ENCODE data around the gene ADAM15. TPM values are rescaled to one million over a fixed set of nuclear protein-coding genes. Genes with fewer than 3 reads are reported as not detected.
A peak's percentile ranks its signal among the peaks of the same experiment; 100 is the strongest.

ADAM15 gene
- total and polyA plus RNA-seq, 12 donors: 46.7 to 305 (median 65.0) TPM

DNA sequence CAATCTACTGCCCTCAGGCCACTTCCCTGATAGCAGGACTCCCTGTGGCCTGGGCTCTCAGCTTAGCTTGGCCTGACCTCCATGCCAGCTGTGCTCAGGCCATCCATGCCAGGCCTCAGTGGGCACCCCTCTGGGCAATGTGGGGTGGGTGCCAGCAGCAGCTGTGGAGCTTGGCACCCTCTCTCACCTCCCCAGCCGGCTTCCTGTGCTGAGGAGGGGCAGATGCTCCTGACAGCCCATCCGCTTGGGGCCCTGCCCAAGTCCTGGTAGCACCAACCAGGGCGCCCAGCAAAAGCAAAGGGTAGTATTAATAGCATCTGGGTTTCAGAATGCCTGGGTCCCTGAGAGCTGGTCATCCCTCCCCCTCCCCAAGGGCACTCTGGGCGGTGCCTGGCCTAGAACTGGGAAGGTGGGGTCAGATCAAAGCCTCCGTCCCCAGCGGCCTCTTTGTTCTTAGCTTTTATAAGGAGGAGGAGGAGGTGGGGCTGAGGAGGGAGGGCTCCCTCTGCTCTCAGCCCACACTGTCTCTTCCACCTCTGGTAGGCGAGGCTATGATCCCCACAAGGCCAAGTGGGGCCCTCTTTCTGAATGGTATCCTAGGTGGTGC, 18.5 kb downstream of the ADAM15 start:
- no peak for ATAC-seq
- no peaks in the 10 kb centered on the region for H3K27me3 ChIP-seq
- peaks cover 0 to 20% (median 18%) of the 10 kb centered on the region in 9 donors for H3K4me1 ChIP-seq
- intact Hi-C loops (cut with DNase I): loop anchor here in 2 of 10 donors (5.0 to 10.0 kb wide), 2 partner anchors 65 to 337 kb away; partner anchors contain the start of gene ZBTB7B (in 1 of the 2)
- H3K9me3 ChIP-seq: no peaks in the 10 kb centered on the region
- WGBS, 2 donors: 73 to 75% methylated on average over 7 of the region's 7 CpGs
- no peak overlapping the region for H3K4me3 ChIP-seq
- peaks cover 0 to 10% (median 0%) of the 10 kb centered on the region in 9 donors for H3K36me3 ChIP-seq
- DNase-seq: no peak
- H3K27ac ChIP-seq: no peak overlapping the region
- TF ChIP-seq, protein P1, sequence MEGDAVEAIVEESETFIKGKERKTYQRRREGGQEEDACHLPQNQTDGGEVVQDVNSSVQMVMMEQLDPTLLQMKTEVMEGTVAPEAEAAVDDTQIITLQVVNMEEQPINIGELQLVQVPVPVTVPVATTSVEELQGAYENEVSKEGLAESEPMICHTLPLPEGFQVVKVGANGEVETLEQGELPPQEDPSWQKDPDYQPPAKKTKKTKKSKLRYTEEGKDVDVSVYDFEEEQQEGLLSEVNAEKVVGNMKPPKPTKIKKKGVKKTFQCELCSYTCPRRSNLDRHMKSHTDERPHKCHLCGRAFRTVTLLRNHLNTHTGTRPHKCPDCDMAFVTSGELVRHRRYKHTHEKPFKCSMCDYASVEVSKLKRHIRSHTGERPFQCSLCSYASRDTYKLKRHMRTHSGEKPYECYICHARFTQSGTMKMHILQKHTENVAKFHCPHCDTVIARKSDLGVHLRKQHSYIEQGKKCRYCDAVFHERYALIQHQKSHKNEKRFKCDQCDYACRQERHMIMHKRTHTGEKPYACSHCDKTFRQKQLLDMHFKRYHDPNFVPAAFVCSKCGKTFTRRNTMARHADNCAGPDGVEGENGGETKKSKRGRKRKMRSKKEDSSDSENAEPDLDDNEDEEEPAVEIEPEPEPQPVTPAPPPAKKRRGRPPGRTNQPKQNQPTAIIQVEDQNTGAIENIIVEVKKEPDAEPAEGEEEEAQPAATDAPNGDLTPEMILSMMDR (IDR thresholded peaks at IDR 0.05): no peak

DNA sequence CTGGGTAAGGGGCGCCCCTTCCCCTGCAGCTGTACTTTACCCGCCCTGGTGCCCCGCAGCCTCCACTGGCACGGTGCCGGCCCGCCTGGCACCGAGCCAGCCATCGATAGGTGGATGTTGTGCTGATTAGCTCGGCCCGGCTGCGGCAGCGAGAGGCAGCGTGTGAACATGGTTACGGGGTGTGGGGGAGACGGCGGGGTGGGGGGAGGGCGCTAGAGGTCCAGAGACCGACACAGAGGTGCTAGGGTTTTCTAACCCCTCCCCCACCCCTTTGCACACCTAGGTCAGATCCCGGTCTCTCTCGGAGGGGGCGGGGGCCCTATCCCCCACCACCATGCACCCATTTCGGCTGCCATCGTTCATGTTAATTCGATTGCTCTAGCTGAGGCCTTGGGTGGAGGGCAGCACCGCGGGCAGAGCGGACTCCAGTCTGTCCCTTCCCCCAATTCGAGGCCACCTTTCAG, 19.1 kb downstream of the ADAM15 start:
- DNase-seq: no peak
- intact Hi-C loops (cut with DNase I): no loop called here
- 32 to 38% methylated on average over 28 of the region's 28 CpGs for WGBS, 2 donors
- H3K4me1 ChIP-seq: peaks cover 0 to 20% (median 18%) of the 10 kb centered on the region in 9 donors
- H3K9me3 ChIP-seq: no peaks in the 10 kb centered on the region
- peaks cover 0 to 10% (median 0%) of the 10 kb centered on the region in 9 donors for H3K36me3 ChIP-seq
- H3K4me3 ChIP-seq: peak overlapping the region in 9 of 10 donors; percentile 31 to 58 (median 51)
- H3K27ac ChIP-seq: peak overlapping the region in 1 of 10 donors; percentile 72
- H3K27me3 ChIP-seq: no peaks in the 10 kb centered on the region
- TF ChIP-seq, protein P1 (IDR thresholded peaks at IDR 0.05): no peak
- peak in 3 of 8 donors; percentile 2 to 4 (median 3) for ATAC-seq

DNA sequence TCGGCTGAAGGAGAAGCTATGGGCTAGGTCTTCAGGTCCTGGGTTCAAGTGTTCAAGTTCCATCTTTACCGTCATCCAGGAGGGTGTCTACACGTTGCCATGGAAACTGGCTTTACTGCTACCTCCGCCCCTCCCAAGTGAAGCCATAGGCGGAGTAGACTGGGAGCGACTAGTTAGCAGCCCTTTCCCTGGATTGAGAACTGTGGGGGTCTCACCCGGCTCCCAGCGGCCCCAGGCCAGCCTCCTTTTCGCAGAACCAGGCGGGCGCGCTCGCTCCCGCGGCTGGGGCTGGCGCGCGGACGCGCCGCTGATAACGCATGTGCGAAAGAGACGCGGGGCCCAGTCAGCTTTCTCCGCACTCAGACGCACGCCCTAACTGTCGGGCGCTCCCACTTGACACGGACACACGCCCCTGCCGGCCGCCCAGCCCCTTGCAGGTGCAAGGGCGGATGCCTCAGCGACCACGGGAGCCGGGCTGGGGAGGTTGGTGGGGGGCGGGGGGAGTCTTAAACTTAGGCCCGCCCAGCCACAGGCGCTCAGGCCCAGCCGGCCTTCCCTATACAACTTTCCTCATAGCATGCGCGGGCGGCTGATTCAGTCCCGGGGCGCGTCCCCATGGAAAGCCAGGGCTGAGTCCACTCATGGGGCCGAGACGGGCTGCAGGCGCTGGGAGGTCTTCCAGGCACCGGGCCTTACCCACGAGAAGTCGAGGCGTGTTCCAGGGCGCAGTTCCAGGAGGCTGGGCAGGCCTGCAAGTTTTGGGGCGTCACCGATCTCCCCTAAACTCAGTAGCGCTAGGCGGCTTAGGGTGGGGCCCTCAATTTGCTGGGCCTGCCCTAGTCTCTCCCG, 19.8 kb downstream of the ADAM15 start:
- peaks cover 0 to 10% (median 0%) of the 10 kb centered on the region in 9 donors for H3K36me3 ChIP-seq
- TF ChIP-seq, protein P1 (IDR thresholded peaks at IDR 0.05): peak; percentile 18 to 65 (median 53)
- H3K4me1 ChIP-seq: peaks cover 0 to 20% (median 18%) of the 10 kb centered on the region in 9 donors
- WGBS, 2 donors: 3 to 6% methylated on average over 61 of the region's 61 CpGs
- H3K27ac ChIP-seq: peak overlapping the region in 8 of 10 donors; percentile 14 to 72 (median 68)
- ATAC-seq (peak; percentile 85 to 92 (median 88)), DNase-seq (peak; percentile 69 to 79)
- intact Hi-C loops (cut with DNase I): no loop called here
- no peaks in the 10 kb centered on the region for H3K9me3 ChIP-seq
- H3K27me3 ChIP-seq: no peaks in the 10 kb centered on the region
- peak overlapping the region; percentile 19 to 58 (median 50) for H3K4me3 ChIP-seq

DNA sequence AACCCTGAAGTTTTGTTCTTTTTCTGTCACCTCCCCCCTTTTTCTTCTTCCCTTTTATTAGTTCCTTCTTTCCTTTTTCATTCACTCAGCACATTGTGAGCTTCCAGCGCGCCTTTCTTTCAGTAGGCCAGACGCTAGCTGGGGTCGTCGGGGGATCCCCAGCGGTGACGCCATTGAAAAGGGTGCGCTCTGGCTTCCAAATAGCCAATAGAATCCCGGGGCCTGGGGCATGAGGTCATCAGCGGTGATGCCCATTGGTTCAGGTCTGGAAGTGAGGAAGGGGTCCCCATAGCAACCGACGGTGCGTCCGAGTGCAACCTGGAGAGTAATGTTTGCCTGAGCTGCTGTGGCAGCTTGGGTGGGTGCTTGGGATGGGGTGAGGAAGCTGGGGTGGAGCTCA, 20.6 kb downstream of the ADAM15 start:
- peaks cover 0 to 20% (median 18%) of the 10 kb centered on the region in 9 donors for H3K4me1 ChIP-seq
- no peaks in the 10 kb centered on the region for H3K27me3 ChIP-seq
- H3K4me3 ChIP-seq: peak overlapping the region in 1 of 10 donors; percentile 51
- no peak for DNase-seq
- no peaks in the 10 kb centered on the region for H3K9me3 ChIP-seq
- peak overlapping the region in 2 of 10 donors; percentile 69 to 72 for H3K27ac ChIP-seq
- TF ChIP-seq, protein P1 (IDR thresholded peaks at IDR 0.05): no peak
- 69 to 70% methylated on average over 14 of the region's 14 CpGs for WGBS, 2 donors
- intact Hi-C loops (cut with DNase I): no loop called here
- no peak for ATAC-seq
- H3K36me3 ChIP-seq: peaks cover 0 to 10% (median 0%) of the 10 kb centered on the region in 9 donors

Data from heart right ventricle (tissue), 16 donors.